GM12875 (cell line): ENCODE results near the gene OR7A5.

Experiments
- H3K4me3 ChIP-seq: one replicate; pipeline ENCODE4 v1.5.1; 2011; ENCODE audit warnings: low read depth, low read length, control low read depth
- CTCF ChIP-seq: IDR thresholded peaks from 2 replicates; pipeline ENCODE4 v1.5.1; 2011; ENCODE audit warnings: low read depth, mild to moderate bottlenecking, control low read depth, inconsistent platforms, low read length, moderate library complexity, borderline replicate concordance; ENCODE audit not compliant: insufficient read depth

The OR7A5 gene

DNA sequence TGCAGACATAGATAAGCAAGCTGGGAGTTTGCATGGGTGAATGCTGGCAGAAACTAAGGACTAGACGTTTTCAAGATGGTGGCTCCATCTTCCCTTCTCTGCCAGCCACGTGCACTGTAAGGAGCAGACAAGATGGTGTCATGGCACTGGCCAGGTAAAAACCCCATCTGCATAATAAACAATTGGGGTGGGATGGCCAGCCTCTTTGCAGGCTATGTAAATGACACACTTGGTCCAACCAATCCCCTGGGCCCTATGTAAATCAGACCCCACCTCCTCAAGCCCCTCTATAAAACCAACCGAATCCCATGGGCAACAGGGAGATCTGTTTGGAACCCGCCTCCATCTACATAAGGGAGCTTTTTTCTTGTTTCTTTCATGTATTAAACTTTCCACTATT, 2.4 kb upstream of the OR7A5 start:
- no peak overlapping the region for H3K4me3 ChIP-seq
- TF ChIP-seq CTCF: no peak

GRCh38 chr19:14830702-14831101, 4.3 kb downstream of the OR7A5 start:
- no peak overlapping the region for H3K4me3 ChIP-seq
- no peak for TF ChIP-seq CTCF

DNA sequence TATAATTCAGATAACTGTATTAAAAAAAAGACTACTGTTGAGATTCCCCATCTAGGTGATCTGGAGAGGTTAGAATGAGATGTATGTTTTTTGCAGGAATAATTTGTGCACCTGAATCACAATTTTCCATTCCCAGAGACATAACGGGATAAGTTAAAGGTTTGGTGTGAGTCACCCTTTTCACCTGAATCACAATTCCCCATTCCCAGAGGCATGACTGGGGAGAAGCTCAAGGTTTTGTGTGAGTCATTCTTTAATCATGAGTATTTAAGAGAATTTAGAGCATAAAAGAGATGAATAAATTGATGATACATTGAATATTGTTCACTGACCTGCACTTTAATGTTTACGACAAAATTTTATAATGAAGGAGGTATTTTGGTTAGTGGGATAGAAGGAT, 9.0 kb downstream of the OR7A5 start:
- H3K4me3 ChIP-seq: no peak overlapping the region
- no peak for TF ChIP-seq CTCF

DNA sequence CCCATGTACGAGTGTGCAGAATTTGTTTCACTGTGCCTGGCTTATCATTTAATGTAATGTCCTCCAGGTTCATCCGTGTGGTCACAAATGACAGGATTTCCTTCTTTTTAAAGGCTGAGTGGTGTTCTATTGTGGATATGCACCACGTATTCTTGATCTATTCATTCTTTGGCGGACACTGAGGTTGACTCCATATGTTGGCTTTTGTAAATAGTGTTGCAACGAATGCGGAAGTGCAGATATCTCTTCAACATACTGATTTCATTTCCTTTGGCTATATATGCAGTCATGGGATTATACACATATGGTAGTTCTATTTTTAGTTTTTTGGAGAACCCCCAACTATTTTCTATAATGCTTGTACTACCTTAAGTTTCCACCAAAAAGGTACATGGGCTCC, 13.0 kb downstream of the OR7A5 start:
- H3K4me3 ChIP-seq: no peak overlapping the region
- TF ChIP-seq CTCF: no peak

GRCh38 chr19:14818588-14818987, 16.4 kb downstream of the OR7A5 start:
- H3K4me3 ChIP-seq: no peak overlapping the region
- no peak for TF ChIP-seq CTCF

DNA sequence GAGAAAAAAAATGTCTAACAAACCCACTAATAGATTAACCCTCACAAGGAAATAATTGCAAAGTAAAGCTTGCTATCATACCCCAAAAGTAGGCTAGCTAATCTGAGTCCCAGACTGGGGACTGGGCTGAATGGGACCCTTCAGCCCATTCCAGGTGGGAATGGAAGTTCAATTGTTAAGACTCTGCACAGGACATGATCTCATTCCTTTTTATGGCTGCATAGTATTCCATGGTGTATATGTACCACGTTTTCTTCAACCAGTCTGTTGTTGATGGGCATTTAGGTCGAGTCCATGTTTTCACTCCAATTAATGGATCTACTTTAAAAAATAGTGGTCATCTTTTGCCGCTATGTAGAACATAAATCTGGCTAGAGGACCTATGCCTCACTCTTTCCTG, 17.9 kb downstream of the OR7A5 start:
- no peak overlapping the region for H3K4me3 ChIP-seq
- TF ChIP-seq CTCF: no peak

DNA sequence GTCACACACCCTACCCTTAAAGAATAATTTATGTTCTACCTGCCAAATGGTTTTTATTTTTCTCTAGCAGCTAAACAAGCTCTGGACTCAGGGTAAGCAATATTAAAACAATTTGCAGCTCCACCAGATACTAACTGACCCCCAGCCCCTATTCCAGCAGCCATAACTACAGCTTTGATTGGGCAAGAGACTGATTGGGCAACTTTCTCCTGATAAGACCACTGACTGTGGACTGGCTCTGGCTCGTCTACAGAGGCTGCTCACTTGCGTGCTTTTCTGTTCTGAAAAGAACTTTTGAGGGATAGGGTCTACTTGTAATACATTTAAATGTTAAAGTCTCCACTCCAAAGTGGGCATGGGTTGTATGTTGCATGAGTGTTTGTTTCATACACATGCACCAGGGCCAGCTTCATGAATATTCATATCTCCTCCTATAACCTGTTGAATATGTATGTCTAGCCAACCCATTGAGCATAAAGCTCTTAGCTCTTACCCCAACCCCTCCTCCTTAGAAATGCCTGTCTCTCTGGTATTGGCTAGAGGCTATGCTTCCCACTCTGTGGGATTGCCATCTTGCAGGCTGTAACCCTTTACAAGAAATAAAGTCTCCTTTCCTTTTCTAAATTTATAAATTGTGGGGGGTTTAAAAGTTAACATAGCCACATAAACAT, 19.9 kb downstream of the OR7A5 start:
- no peak overlapping the region for H3K4me3 ChIP-seq
- TF ChIP-seq CTCF: no peak
